Measurements from ENCODE around the gene ZNF750.

Gene ZNF750

DNA sequence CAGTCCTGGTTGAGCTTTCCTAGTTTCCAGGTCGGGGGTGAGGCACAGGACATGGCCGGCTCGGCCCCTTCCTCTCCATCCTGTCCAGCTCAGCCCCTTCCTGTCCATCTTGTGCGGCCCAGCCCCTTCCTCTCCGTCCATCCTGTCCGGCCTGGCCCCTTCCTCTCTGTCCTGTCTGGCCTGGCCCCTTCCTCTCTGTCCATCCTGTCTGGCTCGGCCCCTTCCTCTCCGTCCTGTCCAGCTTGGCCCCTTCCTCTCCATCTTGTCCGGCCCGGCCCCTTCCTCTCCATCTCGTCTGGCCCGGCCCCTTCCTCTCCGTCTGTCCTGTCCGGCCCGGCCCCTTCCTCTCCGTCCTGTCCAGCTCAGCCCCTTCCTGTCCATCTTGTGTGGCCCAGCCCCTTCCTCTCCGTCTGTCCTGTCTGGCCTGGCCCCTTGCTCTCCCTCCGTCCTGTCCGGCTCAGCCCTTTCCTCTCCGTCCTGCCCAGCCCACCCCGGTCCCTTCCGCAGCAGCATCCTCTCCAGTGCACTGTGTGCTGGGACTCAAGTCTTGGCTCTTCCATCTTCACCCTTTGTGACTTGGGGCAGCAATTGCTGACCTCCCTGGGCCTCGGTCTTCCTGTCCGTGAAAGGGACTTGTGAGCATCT is 5.5 kb upstream of the ZNF750 start:
- Histone ChIP-seq H3K27me3 (ENCODE audit: insufficient read depth, low read length) (no peaks in the 10 kb centered on the region), H3K4me2 (ENCODE audit: low read length) (no peak overlapping the region), H3K4me1 (ENCODE audit: insufficient read depth, low read length, severe bottlenecking) (peaks cover 16% of the 10 kb centered on the region), H2AFZ (ENCODE audit: low read length) (no peak overlapping the region), H3K9ac (ENCODE audit: low read length) (no peak overlapping the region), H3K9me2 (ENCODE audit: low read depth, low read length) (no peaks in the 10 kb centered on the region), H4K20me1 (ENCODE audit: insufficient read depth, low read length) (no peaks in the 10 kb centered on the region), H3K27ac (ENCODE audit: low read depth, low read length, poor library complexity, severe bottlenecking) (no peak overlapping the region), H3K9me3 (ENCODE audit: low read length) (no peaks in the 10 kb centered on the region), H3K4me3 (ENCODE audit: low read depth, low read length, poor library complexity, severe bottlenecking) (no peak overlapping the region), H3K79me2 (ENCODE audit: insufficient read depth, low read length) (no peaks in the 10 kb centered on the region), H3F3A (ENCODE audit: insufficient read depth, low read length) (no peaks in the 10 kb centered on the region), H3K36me3 (ENCODE audit: insufficient read depth, low read length) (peaks cover under 1% of the 10 kb centered on the region; the same call in 1 of the 2 replicates)
- TF ChIP-seq, protein P1, sequence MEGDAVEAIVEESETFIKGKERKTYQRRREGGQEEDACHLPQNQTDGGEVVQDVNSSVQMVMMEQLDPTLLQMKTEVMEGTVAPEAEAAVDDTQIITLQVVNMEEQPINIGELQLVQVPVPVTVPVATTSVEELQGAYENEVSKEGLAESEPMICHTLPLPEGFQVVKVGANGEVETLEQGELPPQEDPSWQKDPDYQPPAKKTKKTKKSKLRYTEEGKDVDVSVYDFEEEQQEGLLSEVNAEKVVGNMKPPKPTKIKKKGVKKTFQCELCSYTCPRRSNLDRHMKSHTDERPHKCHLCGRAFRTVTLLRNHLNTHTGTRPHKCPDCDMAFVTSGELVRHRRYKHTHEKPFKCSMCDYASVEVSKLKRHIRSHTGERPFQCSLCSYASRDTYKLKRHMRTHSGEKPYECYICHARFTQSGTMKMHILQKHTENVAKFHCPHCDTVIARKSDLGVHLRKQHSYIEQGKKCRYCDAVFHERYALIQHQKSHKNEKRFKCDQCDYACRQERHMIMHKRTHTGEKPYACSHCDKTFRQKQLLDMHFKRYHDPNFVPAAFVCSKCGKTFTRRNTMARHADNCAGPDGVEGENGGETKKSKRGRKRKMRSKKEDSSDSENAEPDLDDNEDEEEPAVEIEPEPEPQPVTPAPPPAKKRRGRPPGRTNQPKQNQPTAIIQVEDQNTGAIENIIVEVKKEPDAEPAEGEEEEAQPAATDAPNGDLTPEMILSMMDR (IDR thresholded peaks at IDR 0.05; ENCODE audit: low read length), result no peak

DNA sequence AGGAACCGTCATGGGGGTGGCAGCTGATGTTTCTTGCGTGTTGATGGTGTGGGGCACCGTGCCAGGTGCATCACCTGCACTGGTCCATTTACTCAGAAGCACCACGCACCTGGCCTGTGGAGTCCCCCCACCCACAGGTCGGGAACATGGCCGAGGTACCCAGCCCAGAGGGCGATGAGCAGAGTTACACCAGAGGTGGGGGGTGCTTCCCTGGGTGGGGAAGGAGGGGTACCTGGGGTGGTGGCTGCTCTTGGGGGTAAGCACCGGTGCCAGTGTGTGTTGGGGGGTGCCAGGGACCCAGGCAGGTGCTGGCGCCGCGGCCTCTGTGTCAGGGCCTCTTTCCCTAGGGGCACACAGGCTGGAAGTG is 5.0 kb upstream of the ZNF750 start:
- H4K20me1 ChIP-seq (ENCODE audit: insufficient read depth, low read length), result no peaks in the 10 kb centered on the region
- TF ChIP-seq EZH2 (IDR thresholded peaks at IDR 0.05; ENCODE audit: borderline replicate concordance, low read length), result no peak
- TF ChIP-seq, protein P1 (IDR thresholded peaks at IDR 0.05; ENCODE audit: low read length), result no peak
- no peaks in the 10 kb centered on the region for H3K9me2 ChIP-seq (ENCODE audit: low read depth, low read length)
- H3K27me3 ChIP-seq (ENCODE audit: insufficient read depth, low read length), result no peaks in the 10 kb centered on the region
- H3K9me3 ChIP-seq (ENCODE audit: low read length), result no peaks in the 10 kb centered on the region
- H2AFZ ChIP-seq (ENCODE audit: low read length), result no peak overlapping the region
- H3K79me2 ChIP-seq (ENCODE audit: insufficient read depth, low read length), result no peaks in the 10 kb centered on the region
- peaks cover 16% of the 10 kb centered on the region for H3K4me1 ChIP-seq (ENCODE audit: insufficient read depth, low read length, severe bottlenecking)
- H3K4me3 ChIP-seq (ENCODE audit: low read depth, low read length, poor library complexity, severe bottlenecking), result no peak overlapping the region
- no peak overlapping the region for H3K27ac ChIP-seq (ENCODE audit: low read depth, low read length, poor library complexity, severe bottlenecking)
- no peaks in the 10 kb centered on the region for H3F3A ChIP-seq (ENCODE audit: insufficient read depth, low read length)
- no peaks in the 10 kb centered on the region for H3K36me3 ChIP-seq (ENCODE audit: insufficient read depth, low read length)
- H3K9ac ChIP-seq (ENCODE audit: low read length), result no peak overlapping the region
- no peak overlapping the region for H3K4me2 ChIP-seq (ENCODE audit: low read length)

DNA sequence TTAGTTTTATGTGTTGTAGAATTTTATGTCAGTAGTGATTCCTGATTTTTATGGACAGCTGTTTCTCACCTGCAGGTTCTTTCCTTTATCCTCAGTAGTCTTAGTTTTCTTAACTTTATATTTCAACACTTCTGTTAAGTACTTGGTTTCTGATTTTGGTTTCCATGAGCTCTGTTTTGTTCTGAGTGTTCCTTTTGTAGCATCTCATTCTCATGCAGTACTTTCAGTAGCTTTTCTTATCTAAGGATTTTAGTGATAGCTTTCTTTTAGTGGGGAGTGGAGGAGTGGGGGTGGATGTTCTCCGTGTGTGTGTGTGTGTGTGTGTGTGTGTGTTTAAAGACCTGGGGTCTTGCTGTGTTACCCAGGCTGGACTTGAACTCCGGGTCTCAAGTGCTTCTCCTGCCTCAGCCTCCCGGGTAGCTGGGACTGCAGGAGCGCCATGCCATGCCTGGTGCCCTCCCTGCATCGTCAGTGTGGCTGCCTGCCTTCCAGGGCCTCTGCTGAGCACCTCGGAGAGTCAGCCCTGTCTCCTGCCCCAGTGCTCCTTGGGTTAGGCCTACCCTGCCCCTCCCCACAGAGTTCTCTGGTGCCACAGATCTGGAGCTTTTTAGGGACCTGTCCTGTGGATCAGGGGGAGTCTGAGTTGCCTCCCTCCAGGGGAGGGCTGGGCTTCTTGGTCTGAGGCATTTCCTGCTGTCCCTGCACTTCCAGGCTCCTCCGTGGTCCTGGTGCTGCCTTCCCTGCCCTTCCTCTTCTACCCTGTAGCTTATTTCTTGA is 4.3 kb upstream of the ZNF750 start:
- Histone ChIP-seq H3K9ac (ENCODE audit: low read length) (no peak overlapping the region), H3K4me2 (ENCODE audit: low read length) (no peak overlapping the region), H2AFZ (ENCODE audit: low read length) (no peak overlapping the region), H3K4me1 (ENCODE audit: insufficient read depth, low read length, severe bottlenecking) (peaks cover 10% of the 10 kb centered on the region), H3K36me3 (ENCODE audit: insufficient read depth, low read length) (no peaks in the 10 kb centered on the region), H3F3A (ENCODE audit: insufficient read depth, low read length) (no peaks in the 10 kb centered on the region), H3K27ac (ENCODE audit: low read depth, low read length, poor library complexity, severe bottlenecking) (no peak overlapping the region), H3K9me3 (ENCODE audit: low read length) (no peaks in the 10 kb centered on the region), H3K27me3 (ENCODE audit: insufficient read depth, low read length) (no peaks in the 10 kb centered on the region), H3K79me2 (ENCODE audit: insufficient read depth, low read length) (no peaks in the 10 kb centered on the region), H3K9me2 (ENCODE audit: low read depth, low read length) (no peaks in the 10 kb centered on the region), H4K20me1 (ENCODE audit: insufficient read depth, low read length) (no peaks in the 10 kb centered on the region), H3K4me3 (ENCODE audit: low read depth, low read length, poor library complexity, severe bottlenecking) (no peak overlapping the region)
- TF ChIP-seq, protein P1 (IDR thresholded peaks at IDR 0.05; ENCODE audit: low read length), result no peak
- no peak for TF ChIP-seq EZH2 (IDR thresholded peaks at IDR 0.05; ENCODE audit: borderline replicate concordance, low read length)

Measured in OCI-LY1 (cell line).